Ishikawa (cell line): Measurements from ENCODE around the gene GATM.

ENCODE experiments used
- CREB1 ChIP-seq: IDR thresholded peaks from 2 replicates; pipeline ENCODE4 v1.6.1; 2012; ENCODE audit warnings: low read depth
- EGR1 ChIP-seq: IDR thresholded peaks from 2 replicates; pipeline ENCODE4 v1.6.1; 2012
- FOXM1 ChIP-seq: IDR thresholded peaks from 2 replicates; pipeline ENCODE4 v1.6.1; 2012; ENCODE audit warnings: low read depth, borderline replicate concordance
- RAD21 ChIP-seq: IDR thresholded peaks from 2 replicates; pipeline ENCODE4 v1.6.1; 2012; ENCODE audit warnings: low read depth
- TAF1 ChIP-seq: IDR thresholded peaks from 2 replicates; pipeline ENCODE4 v1.6.1; 2012; ENCODE audit warnings: low read depth, mild to moderate bottlenecking
- TCF12 ChIP-seq: IDR thresholded peaks from 2 replicates; pipeline ENCODE4 v1.6.1; 2012; ENCODE audit warnings: low read depth
- TEAD4 ChIP-seq: IDR thresholded peaks from 2 replicates; pipeline ENCODE4 v1.6.1; 2012
- USF1 ChIP-seq: IDR thresholded peaks from 2 replicates; pipeline ENCODE4 v1.6.1; 2012
- YY1 ChIP-seq: IDR thresholded peaks from 2 replicates; pipeline ENCODE4 v1.6.1; 2012; ENCODE audit warnings: low read depth
- TF ChIP-seq, protein P1 (sequence below): IDR thresholded peaks from 2 replicates; pipeline ENCODE4 v1.6.1; 2012
- TF ChIP-seq, protein P2 (sequence below): IDR thresholded peaks from 2 replicates; pipeline ENCODE4 v1.6.1; 2012; ENCODE audit warnings: low read depth, mild to moderate bottlenecking

GRCh38 chr15:45346381-45346780, 32.0 kb downstream of the GATM start:
- no peak for TF ChIP-seq USF1
- no peak for TF ChIP-seq TEAD4
- no peak for TF ChIP-seq YY1
- TF ChIP-seq, protein P1, sequence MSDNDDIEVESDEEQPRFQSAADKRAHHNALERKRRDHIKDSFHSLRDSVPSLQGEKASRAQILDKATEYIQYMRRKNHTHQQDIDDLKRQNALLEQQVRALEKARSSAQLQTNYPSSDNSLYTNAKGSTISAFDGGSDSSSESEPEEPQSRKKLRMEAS = no peak
- TF ChIP-seq TCF12 = no peak
- no peak for TF ChIP-seq TAF1
- TF ChIP-seq RAD21 = no peak
- TF ChIP-seq, protein P2, sequence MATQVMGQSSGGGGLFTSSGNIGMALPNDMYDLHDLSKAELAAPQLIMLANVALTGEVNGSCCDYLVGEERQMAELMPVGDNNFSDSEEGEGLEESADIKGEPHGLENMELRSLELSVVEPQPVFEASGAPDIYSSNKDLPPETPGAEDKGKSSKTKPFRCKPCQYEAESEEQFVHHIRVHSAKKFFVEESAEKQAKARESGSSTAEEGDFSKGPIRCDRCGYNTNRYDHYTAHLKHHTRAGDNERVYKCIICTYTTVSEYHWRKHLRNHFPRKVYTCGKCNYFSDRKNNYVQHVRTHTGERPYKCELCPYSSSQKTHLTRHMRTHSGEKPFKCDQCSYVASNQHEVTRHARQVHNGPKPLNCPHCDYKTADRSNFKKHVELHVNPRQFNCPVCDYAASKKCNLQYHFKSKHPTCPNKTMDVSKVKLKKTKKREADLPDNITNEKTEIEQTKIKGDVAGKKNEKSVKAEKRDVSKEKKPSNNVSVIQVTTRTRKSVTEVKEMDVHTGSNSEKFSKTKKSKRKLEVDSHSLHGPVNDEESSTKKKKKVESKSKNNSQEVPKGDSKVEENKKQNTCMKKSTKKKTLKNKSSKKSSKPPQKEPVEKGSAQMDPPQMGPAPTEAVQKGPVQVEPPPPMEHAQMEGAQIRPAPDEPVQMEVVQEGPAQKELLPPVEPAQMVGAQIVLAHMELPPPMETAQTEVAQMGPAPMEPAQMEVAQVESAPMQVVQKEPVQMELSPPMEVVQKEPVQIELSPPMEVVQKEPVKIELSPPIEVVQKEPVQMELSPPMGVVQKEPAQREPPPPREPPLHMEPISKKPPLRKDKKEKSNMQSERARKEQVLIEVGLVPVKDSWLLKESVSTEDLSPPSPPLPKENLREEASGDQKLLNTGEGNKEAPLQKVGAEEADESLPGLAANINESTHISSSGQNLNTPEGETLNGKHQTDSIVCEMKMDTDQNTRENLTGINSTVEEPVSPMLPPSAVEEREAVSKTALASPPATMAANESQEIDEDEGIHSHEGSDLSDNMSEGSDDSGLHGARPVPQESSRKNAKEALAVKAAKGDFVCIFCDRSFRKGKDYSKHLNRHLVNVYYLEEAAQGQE = no peak
- no peak for TF ChIP-seq FOXM1
- no peak for TF ChIP-seq EGR1
- no peak for TF ChIP-seq CREB1
